Natural killer cell (primary cell): Measurements from ENCODE around the gene ZNF585A. TPM values are rescaled to one million over a fixed set of nuclear protein-coding genes. Genes with fewer than 3 reads are reported as not detected.

ENCODE experiments used
- ATAC-seq, 3 donors: fragments of 150-1000 bp in 2 of 3; fragments of 200-7000 bp in 1 of 3; cut with Tn5 transposase; 1 replicate in 1 of 3; 2 replicates in 2 of 3; pipeline ENCODE4 v1.10.0; 2021; ENCODE audit warnings: mild to moderate bottlenecking in 2 of 3, moderate library complexity in 2 of 3
- DNase-seq, 2 donors: peaks; one replicate each; pipeline versions ENCODE4 v3.0.0 to v3.0.0-alpha.2; 2013 to 2021; ENCODE audit warnings: mixed read lengths in 1 of 2
- H3K27ac ChIP-seq: one replicate; pipeline ENCODE4 v1.5.1; 2013; ENCODE audit warnings: mild to moderate bottlenecking, low read length
- H3K27me3 ChIP-seq: one replicate; pipeline ENCODE4 v1.6.1; 2013; ENCODE audit warnings: low read length; ENCODE audit not compliant: control insufficient read depth, insufficient read depth
- H3K36me3 ChIP-seq: one replicate; pipeline ENCODE4 v1.6.1; 2013; ENCODE audit warnings: low read length; ENCODE audit not compliant: control insufficient read depth, insufficient read depth
- H3K4me1 ChIP-seq: one replicate; pipeline ENCODE4 v1.6.1; 2013; ENCODE audit warnings: low read length; ENCODE audit not compliant: control insufficient read depth, insufficient read depth
- H3K4me3 ChIP-seq: one replicate; pipeline ENCODE4 v1.5.1; 2013; ENCODE audit warnings: low read length
- H3K9me3 ChIP-seq: one replicate; pipeline ENCODE4 v1.6.1; 2013; ENCODE audit warnings: low read length; ENCODE audit not compliant: control insufficient read depth, insufficient read depth
- H3K27ac Mint-ChIP-seq, 2 donors: one replicate each; pipeline ENCODE4 v1.8.0; 2022; ENCODE audit warnings: mild to moderate bottlenecking in 2 of 2, mixed read lengths in 2 of 2, moderate library complexity in 1 of 2
- H3K27me3 Mint-ChIP-seq, 2 donors: one replicate each; pipeline ENCODE4 v1.8.0; 2022; ENCODE audit warnings: low read depth in 2 of 2, mixed read lengths in 2 of 2
- H3K36me3 Mint-ChIP-seq: one replicate; pipeline ENCODE4 v1.8.0; 2022; ENCODE audit warnings: mixed read lengths
- H3K4me1 Mint-ChIP-seq, 2 donors: one replicate each; pipeline ENCODE4 v1.8.0; 2022; ENCODE audit warnings: mixed read lengths in 2 of 2
- H3K4me3 Mint-ChIP-seq: one replicate; pipeline ENCODE4 v1.8.0; 2022; ENCODE audit warnings: mild to moderate bottlenecking, moderate library complexity, mixed read lengths
- H3K9me3 Mint-ChIP-seq, 2 donors: one replicate each; pipeline ENCODE4 v1.8.0; 2022; ENCODE audit warnings: mixed read lengths in 2 of 2
- WGBS: methylation state at CpG from one replicate; pipeline ENCODE4 v1.1.7; 2013; ENCODE audit warnings: missing lambda C conversion rate; ENCODE audit not compliant: insufficient coverage; 5-methylcytosine and 5-hydroxymethylcytosine counted together
- intact Hi-C: fragments of 100-400 bp; cut with micrococcal nuclease; formaldehyde crosslinking; loops from one replicate; pipeline ENCODE4 v1.14.2; 2022
- total RNA-seq, 4 donors: library from RNA; stranded (reverse); fragments of 120-200 nt in 1 of 4; gene quantifications; one replicate each; pipeline versions ENCODE4 v1.2.3 to v1.2.4, GENCODE V29; 2013 to 2022
- TF ChIP-seq, protein P1 (sequence below): fragments of 200-600 bp; IDR thresholded peaks from one replicate; pipeline ENCODE4 v1.8.0; 2022; ENCODE audit warnings: antibody characterized with exemption

The ZNF585A gene
- 10 to 100 TPM in 1 of 3 donors, 1 to 10 TPM in 2; 8.9 to 12.6 (median 9.9) TPM for total RNA-seq
- 29.3 TPM for total RNA-seq (2013)

DNA sequence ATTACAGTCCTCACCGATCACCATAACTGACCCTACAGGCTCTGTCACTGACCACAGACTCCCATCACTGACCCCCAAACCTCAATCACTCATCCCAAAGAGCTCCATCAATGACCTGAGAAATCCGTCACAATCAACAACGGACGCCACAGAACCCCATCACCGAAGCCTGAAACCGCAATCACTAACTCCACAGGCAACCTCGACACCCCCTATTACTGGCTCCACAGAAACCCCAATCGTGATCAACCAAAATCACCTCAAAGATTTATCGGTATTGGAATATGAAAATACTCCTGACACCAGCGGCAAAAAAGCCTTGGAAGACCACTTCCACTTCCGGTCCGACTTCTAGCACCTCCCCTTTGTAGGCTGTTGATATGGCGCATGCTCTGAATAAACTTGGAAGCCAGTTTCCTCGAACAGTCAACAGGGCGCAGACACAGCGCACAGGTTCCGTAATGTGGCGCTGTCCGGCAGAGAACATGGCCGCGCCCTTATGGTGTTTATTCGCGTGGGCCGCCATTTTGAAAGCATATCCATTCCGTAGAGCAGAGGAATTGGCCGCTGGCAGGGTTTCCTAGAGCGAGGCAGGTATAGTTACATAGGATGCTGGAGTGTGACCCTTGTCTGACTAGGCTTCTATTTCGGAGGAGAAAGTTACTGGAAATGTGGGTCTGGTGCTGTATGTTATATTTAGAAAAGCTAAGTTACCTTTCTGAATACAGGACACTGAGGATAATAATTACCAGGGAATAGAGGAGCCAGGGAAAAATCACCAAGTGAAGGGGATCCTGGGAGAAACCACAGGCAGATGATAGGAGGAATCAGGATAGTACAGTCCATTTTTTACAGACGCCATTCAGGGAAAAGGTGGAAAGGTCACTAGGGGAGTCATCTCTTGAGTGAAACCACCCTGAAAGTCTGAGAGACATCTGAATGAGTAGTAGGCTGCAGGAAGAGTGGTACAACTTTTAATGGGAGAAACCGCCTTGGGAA, at the start of gene ZNF585A:
Gene ZNF585A (minus strand): TSS at position 328 of the 999 bp plus-strand sequence. CDS start 2,785 bp downstream, outside the sequence.
- 4% methylated on average over 29 of the region's 30 CpGs for WGBS

DNA sequence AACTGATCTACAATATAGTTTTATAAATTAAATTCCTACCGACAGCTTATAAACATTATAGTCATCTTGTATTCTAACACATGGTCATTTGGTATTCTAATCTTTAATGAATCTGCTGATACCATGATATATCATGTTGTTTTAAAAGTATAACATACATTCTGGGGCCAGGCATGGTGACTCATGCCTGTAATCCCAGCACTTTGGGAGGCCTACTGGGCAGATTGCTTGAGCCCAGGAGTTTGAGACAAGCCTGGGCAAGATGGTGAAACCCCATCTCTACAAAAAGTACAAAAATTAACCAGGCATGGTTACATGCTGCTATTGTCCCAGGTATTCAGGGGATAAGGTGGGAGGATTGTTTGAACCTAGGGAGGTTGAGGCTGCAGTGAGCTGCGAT, 48.6 kb upstream of the ZNF585A start:
- no peak overlapping the region for H3K27ac ChIP-seq
- H3K4me3 ChIP-seq, result no peak overlapping the region
- H3K9me3 ChIP-seq, result no peaks in the 10 kb centered on the region
- DNase-seq, result no peak
- peaks cover 8% of the 10 kb centered on the region for H3K4me1 ChIP-seq
- WGBS, result 100% methylated on average over 1 of the region's 2 CpGs
- ATAC-seq, result no peak
- H3K4me1 Mint-ChIP-seq, result peaks cover 26 to 32% of the 10 kb centered on the region in 2 donors
- no peaks in the 10 kb centered on the region for H3K27me3 Mint-ChIP-seq
- H3K36me3 Mint-ChIP-seq, result peaks cover 10% of the 10 kb centered on the region
- peaks cover 24% of the 10 kb centered on the region for H3K36me3 ChIP-seq
- no peaks in the 10 kb centered on the region for H3K27me3 ChIP-seq
- peak overlapping the region; percentile 67 for H3K4me3 Mint-ChIP-seq
- H3K9me3 Mint-ChIP-seq, result no peaks in the 10 kb centered on the region
- peak overlapping the region; percentile 81 to 96 for H3K27ac Mint-ChIP-seq
- intact Hi-C loops, result no loop called here
- TF ChIP-seq, protein P1, sequence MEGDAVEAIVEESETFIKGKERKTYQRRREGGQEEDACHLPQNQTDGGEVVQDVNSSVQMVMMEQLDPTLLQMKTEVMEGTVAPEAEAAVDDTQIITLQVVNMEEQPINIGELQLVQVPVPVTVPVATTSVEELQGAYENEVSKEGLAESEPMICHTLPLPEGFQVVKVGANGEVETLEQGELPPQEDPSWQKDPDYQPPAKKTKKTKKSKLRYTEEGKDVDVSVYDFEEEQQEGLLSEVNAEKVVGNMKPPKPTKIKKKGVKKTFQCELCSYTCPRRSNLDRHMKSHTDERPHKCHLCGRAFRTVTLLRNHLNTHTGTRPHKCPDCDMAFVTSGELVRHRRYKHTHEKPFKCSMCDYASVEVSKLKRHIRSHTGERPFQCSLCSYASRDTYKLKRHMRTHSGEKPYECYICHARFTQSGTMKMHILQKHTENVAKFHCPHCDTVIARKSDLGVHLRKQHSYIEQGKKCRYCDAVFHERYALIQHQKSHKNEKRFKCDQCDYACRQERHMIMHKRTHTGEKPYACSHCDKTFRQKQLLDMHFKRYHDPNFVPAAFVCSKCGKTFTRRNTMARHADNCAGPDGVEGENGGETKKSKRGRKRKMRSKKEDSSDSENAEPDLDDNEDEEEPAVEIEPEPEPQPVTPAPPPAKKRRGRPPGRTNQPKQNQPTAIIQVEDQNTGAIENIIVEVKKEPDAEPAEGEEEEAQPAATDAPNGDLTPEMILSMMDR, result no peak

More for the DNA sequence above, at the start of gene ZNF585A:
- Histone ChIP-seq H3K9me3 (peaks cover 4% of the 10 kb centered on the region), H3K27me3 (no peaks in the 10 kb centered on the region), H3K4me3 (peak within 1 kb of the TSS; percentile 71), H3K4me1 (peaks cover 2% of the 10 kb centered on the region), H3K27ac (peak within 1 kb of the TSS; percentile 79), H3K36me3 (peaks cover 21% of the 10 kb centered on the region)
- TF ChIP-seq, protein P1, result no peak
- peak; percentile 86 to 97 for DNase-seq
- Mint-ChIP-seq H3K27ac (no peak within 1 kb of the TSS), H3K36me3 (peaks cover 14% of the 10 kb centered on the region), H3K4me3 (no peak within 1 kb of the TSS), H3K27me3 (no peaks in the 10 kb centered on the region), H3K4me1 (peaks cover 0 to 4% of the 10 kb centered on the region in 2 donors), H3K9me3 (peaks cover 3 to 7% of the 10 kb centered on the region in 2 donors)
- ATAC-seq, result peak; percentile 98 to 99 (median 99)
- intact Hi-C loops, result loop anchor here (1.0 to 5.0 kb wide), 6 partner anchors 38 to 400 kb away; partner anchors contain the start of genes ZNF383, ZNF420, ZNF527 and ZNF569

DNA sequence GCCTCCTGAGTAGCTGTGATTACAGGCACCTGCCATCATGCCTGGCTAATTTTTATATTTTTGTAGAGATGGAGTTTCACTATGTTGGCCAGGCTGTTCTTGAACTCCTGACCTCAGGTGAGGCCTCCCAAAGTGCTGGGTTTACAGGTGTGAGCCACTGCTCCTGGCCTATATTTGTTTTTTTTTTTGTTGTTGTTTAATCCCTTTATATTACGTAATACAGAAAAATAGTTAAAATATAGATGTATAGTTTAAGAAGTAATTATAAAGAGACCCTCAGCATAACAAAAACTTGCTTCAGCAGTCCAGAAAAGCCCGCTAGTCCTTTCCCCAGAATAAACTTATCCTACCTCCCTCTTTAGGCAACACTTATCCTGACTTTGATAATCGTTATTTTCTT, 47.9 kb upstream of the ZNF585A start:
- Histone ChIP-seq H3K9me3 (no peaks in the 10 kb centered on the region), H3K36me3 (peaks cover 17% of the 10 kb centered on the region), H3K4me3 (no peak overlapping the region), H3K27ac (no peak overlapping the region), H3K27me3 (no peaks in the 10 kb centered on the region), H3K4me1 (peaks cover 8% of the 10 kb centered on the region)
- TF ChIP-seq, protein P1, result no peak
- ATAC-seq (no peak), DNase-seq (no peak)
- peak overlapping the region; percentile 85 to 96 for H3K27ac Mint-ChIP-seq
- peaks cover 3% of the 10 kb centered on the region for H3K36me3 Mint-ChIP-seq
- 100% methylated on average over 1 of the region's 3 CpGs for WGBS
- no peaks in the 10 kb centered on the region for H3K9me3 Mint-ChIP-seq
- intact Hi-C loops, result no loop called here
- no peaks in the 10 kb centered on the region for H3K27me3 Mint-ChIP-seq
- peak overlapping the region; percentile 87 for H3K4me3 Mint-ChIP-seq
- peaks cover 26 to 32% of the 10 kb centered on the region in 2 donors for H3K4me1 Mint-ChIP-seq
